ENCODE measurements around the gene CDH23. TPM values are rescaled to one million over a fixed set of nuclear protein-coding genes. Genes with fewer than 3 reads are reported as not detected.

Gene CDH23
- total and polyA plus RNA-seq, 2 donors from 2014 or later = 1.1 to 6.4 TPM

DNA sequence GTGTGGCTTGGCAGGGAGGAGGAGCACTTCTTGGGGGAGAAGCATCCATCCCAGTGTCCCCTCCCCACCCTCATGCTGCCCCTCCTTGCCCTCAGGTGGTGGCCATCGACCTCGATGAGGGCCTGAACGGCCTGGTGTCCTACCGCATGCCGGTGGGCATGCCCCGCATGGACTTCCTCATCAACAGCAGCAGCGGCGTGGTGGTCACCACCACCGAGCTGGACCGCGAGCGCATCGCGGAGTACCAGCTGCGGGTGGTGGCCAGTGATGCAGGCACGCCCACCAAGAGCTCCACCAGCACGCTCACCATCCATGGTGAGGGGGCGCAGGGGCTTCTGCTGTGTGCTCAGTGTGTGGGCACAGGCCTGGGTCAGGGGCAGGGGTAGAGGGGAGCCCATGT is 308.1 kb downstream of the CDH23 start:
- no peak overlapping the region for H3K9ac ChIP-seq (ENCODE audit: low read length in 3 of 3)
- H3K4me1 ChIP-seq (ENCODE audit: control insufficient read depth in 2 of 3, insufficient read depth in 2 of 3, low read depth in 1 of 3, low read length in 3 of 3) = peaks cover 0 to 8% (median 4%) of the 10 kb centered on the region in 3 donors
- FAIRE-seq (no peak), DNase-seq (no peak)
- no peak overlapping the region for H3K4me3 ChIP-seq (ENCODE audit: low read length in 3 of 3)
- no peaks in the 10 kb centered on the region for H3K27me3 ChIP-seq (ENCODE audit: control insufficient read depth, insufficient read depth, low read length)
- no peak overlapping the region for H3K27ac ChIP-seq (ENCODE audit: low read depth in 2 of 2, low read length in 2 of 2)
- no peak for TF ChIP-seq CTCF (IDR thresholded peaks at IDR 0.05; ENCODE audit: borderline replicate concordance, extremely low read depth, insufficient read depth)
- H3K36me3 ChIP-seq (ENCODE audit: control insufficient read depth in 2 of 3, insufficient read depth in 3 of 3, low read length in 3 of 3) = no peaks in the 10 kb centered on the region
- no peaks in the 10 kb centered on the region for H3K9me3 ChIP-seq (ENCODE audit: control insufficient read depth in 2 of 3, insufficient read depth in 1 of 3, low read length in 3 of 3)
- intact Hi-C loops (cut with DNase I) = no loop called here

DNA sequence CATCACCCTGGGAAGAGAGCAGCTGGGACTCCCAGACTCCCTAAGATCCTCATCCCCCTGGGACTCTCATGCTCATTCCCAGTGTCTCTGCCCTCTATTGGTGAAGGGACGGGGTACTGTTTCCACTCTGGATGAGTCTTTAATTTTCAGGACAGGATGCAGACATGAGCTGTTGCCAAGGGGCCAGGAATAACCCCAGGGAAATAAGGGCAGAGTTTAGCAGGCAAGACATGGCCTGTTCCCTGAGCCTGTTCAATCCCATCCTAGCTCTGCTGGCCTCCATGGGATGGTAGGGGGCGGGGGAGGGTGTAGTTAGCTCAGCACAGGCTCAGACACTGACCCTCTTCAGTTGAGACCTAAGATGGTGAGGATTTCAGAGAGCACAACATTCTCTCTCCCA is 308.9 kb downstream of the CDH23 start:
- H3K27me3 ChIP-seq (ENCODE audit: control insufficient read depth, insufficient read depth, low read length) = no peaks in the 10 kb centered on the region
- TF ChIP-seq CTCF (IDR thresholded peaks at IDR 0.05; ENCODE audit: borderline replicate concordance, extremely low read depth, insufficient read depth) = no peak
- FAIRE-seq (no peak), DNase-seq (no peak)
- peaks cover 0 to 8% (median 4%) of the 10 kb centered on the region in 3 donors for H3K4me1 ChIP-seq (ENCODE audit: control insufficient read depth in 2 of 3, insufficient read depth in 2 of 3, low read depth in 1 of 3, low read length in 3 of 3)
- no peaks in the 10 kb centered on the region for H3K9me3 ChIP-seq (ENCODE audit: control insufficient read depth in 2 of 3, insufficient read depth in 1 of 3, low read length in 3 of 3)
- no peaks in the 10 kb centered on the region for H3K36me3 ChIP-seq (ENCODE audit: control insufficient read depth in 2 of 3, insufficient read depth in 3 of 3, low read length in 3 of 3)
- H3K9ac ChIP-seq (ENCODE audit: low read length in 3 of 3) = no peak overlapping the region
- no peak overlapping the region for H3K27ac ChIP-seq (ENCODE audit: low read depth in 2 of 2, low read length in 2 of 2)
- no peak overlapping the region for H3K4me3 ChIP-seq (ENCODE audit: low read length in 3 of 3)
- intact Hi-C loops (cut with DNase I) = no loop called here

GRCh38 chr10:71706216-71707121 is 309.7 kb downstream of the CDH23 start:
- no peak overlapping the region for H3K9ac ChIP-seq (ENCODE audit: low read length in 3 of 3)
- H3K9me3 ChIP-seq (ENCODE audit: control insufficient read depth in 2 of 3, insufficient read depth in 1 of 3, low read length in 3 of 3) = no peaks in the 10 kb centered on the region
- no peaks in the 10 kb centered on the region for H3K27me3 ChIP-seq (ENCODE audit: control insufficient read depth, insufficient read depth, low read length)
- FAIRE-seq (no peak), DNase-seq (no peak)
- intact Hi-C loops (cut with DNase I) = no loop called here
- H3K36me3 ChIP-seq (ENCODE audit: control insufficient read depth in 2 of 3, insufficient read depth in 3 of 3, low read length in 3 of 3) = no peaks in the 10 kb centered on the region
- no peak overlapping the region for H3K27ac ChIP-seq (ENCODE audit: low read depth in 2 of 2, low read length in 2 of 2)
- H3K4me3 ChIP-seq (ENCODE audit: low read length in 3 of 3) = no peak overlapping the region
- no peak for TF ChIP-seq CTCF (IDR thresholded peaks at IDR 0.05; ENCODE audit: borderline replicate concordance, extremely low read depth, insufficient read depth)
- peaks cover 0 to 8% (median 4%) of the 10 kb centered on the region in 3 donors for H3K4me1 ChIP-seq (ENCODE audit: control insufficient read depth in 2 of 3, insufficient read depth in 2 of 3, low read depth in 1 of 3, low read length in 3 of 3)

Data from kidney (tissue), 14 donors.